ENCODE data around the gene CHST14.

Gene CHST14

GRCh38 chr15:40469776-40470390 lies 901 bp upstream of the CHST14 start:
- no peak for DNase-seq (ENCODE audit: low read depth)
- TF ChIP-seq CTCF (conservative IDR thresholded peaks at IDR 0.05; ENCODE audit: low read length), result no peak
- H3K4me3 ChIP-seq (ENCODE audit: low read length), result peak overlapping the region; percentile 60

- peak; percentile 2 for DNase-seq (ENCODE audit: low read depth)
- TF ChIP-seq CTCF (conservative IDR thresholded peaks at IDR 0.05; ENCODE audit: low read length), result no peak
These were observed 472 bp downstream of the CHST14 start for GRCh38 chr15:40471105-40471807.

GRCh38 chr15:40471808-40472150 lies 995 bp downstream of the CHST14 start:
- no peak for TF ChIP-seq CTCF (conservative IDR thresholded peaks at IDR 0.05; ENCODE audit: low read length)
- peak; percentile 22 for DNase-seq (ENCODE audit: low read depth)
- H3K4me3 ChIP-seq (ENCODE audit: low read length), result peak overlapping the region; percentile 78

More at GRCh38 chr15:40471105-40471807, 472 bp downstream of the CHST14 start:
- peak overlapping the region; percentile 78 for H3K4me3 ChIP-seq (ENCODE audit: low read length)

- H3K4me3 ChIP-seq (ENCODE audit: low read length), result peak overlapping the region; percentile 78
- TF ChIP-seq CTCF (conservative IDR thresholded peaks at IDR 0.05; ENCODE audit: low read length), result no peak
- no peak for DNase-seq (ENCODE audit: low read depth)
These were observed 1.5 kb downstream of the CHST14 start for GRCh38 chr15:40472171-40472727.

GRCh38 chr15:40474581-40474980 lies 3.8 kb downstream of the CHST14 start:
- no peak overlapping the region for H3K4me3 ChIP-seq (ENCODE audit: low read length)
- DNase-seq (ENCODE audit: low read depth), result no peak
- no peak for TF ChIP-seq CTCF (conservative IDR thresholded peaks at IDR 0.05; ENCODE audit: low read length)

GRCh38 chr15:40477642-40478327 lies 7.0 kb downstream of the CHST14 start:
- no peak for DNase-seq (ENCODE audit: low read depth)
- no peak overlapping the region for H3K4me3 ChIP-seq (ENCODE audit: low read length)
- TF ChIP-seq CTCF (conservative IDR thresholded peaks at IDR 0.05; ENCODE audit: low read length), result no peak

Measured in AG10803 (cell line).